ENCODE measurements around the gene GPR153. TPM values are rescaled to one million over a fixed set of nuclear protein-coding genes. Genes with fewer than 3 reads are reported as not detected.
A peak's percentile ranks its signal among the peaks of the same experiment; 100 is the strongest.
"Not testable (repeated sequence)": the region's sequence is repeated elsewhere in the genome, so short reads cannot be mapped to it uniquely, and the experiment has no call there.

GPR153 gene
- polyA plus RNA-seq = 1 to 10 TPM; 2.7 to 3.9 TPM

GRCh38 chr1:6260961-6261614 is at the start of gene GPR153:
GPR153 (minus strand) TSS chr1:6261098; CDS start chr1:6254905, 6,193 bp downstream.
- H3K9me3 ChIP-seq (ENCODE audit: control insufficient read depth in 2 of 2, insufficient read depth in 1 of 2, low read depth in 1 of 2, low read length in 1 of 2) = no peaks in the 10 kb centered on the region
- H3K4me1 ChIP-seq (ENCODE audit: control insufficient read depth in 2 of 2, insufficient read depth in 2 of 2, low read length in 1 of 2) = peaks cover 0 to 11% of the 10 kb centered on the region in 2 donors
- H3K27ac ChIP-seq (ENCODE audit: low read depth in 2 of 2, low read length in 1 of 2) = peak within 1 kb of the TSS; percentile 28 to 54
- H3K27me3 ChIP-seq (ENCODE audit: control insufficient read depth in 1 of 2, insufficient read depth in 2 of 2, low read length in 2 of 2) = no peaks in the 10 kb centered on the region
- H3K4me3 ChIP-seq (ENCODE audit: low read depth in 1 of 2, low read length in 2 of 2) = peak within 1 kb of the TSS; percentile 54 to 55
- 1 to 2% methylated on average over 49 to 78 of the region's 78 CpGs for WGBS, 2 donors
- H3K36me3 ChIP-seq (ENCODE audit: control insufficient read depth in 2 of 2, insufficient read depth in 2 of 2, low read length in 1 of 2) = peaks cover 0 to 2% of the 10 kb centered on the region in 2 donors

- Histone ChIP-seq H3K27ac (ENCODE audit: low read depth in 2 of 2, low read length in 1 of 2) (no peak overlapping the region), H3K4me3 (ENCODE audit: low read depth in 1 of 2, low read length in 2 of 2) (no peak overlapping the region), H3K27me3 (ENCODE audit: control insufficient read depth in 1 of 2, insufficient read depth in 2 of 2, low read length in 2 of 2) (no peaks in the 10 kb centered on the region), H3K9me3 (ENCODE audit: control insufficient read depth in 2 of 2, insufficient read depth in 1 of 2, low read depth in 1 of 2, low read length in 1 of 2) (no peaks in the 10 kb centered on the region), H3K36me3 (ENCODE audit: control insufficient read depth in 2 of 2, insufficient read depth in 2 of 2, low read length in 1 of 2) (peaks cover 0 to 7% of the 10 kb centered on the region in 2 donors), H3K4me1 (ENCODE audit: control insufficient read depth in 2 of 2, insufficient read depth in 2 of 2, low read length in 1 of 2) (no peaks in the 10 kb centered on the region)
- 92 to 93% methylated on average over 9 of the region's 9 CpGs for WGBS, 2 donors
Measured at GRCh38 chr1:6310116-6310848, 49.4 kb upstream of the GPR153 start.

GRCh38 chr1:6309564-6309963 is 48.7 kb upstream of the GPR153 start:
- Histone ChIP-seq H3K27ac (ENCODE audit: low read depth in 2 of 2, low read length in 1 of 2) (no peak overlapping the region), H3K36me3 (ENCODE audit: control insufficient read depth in 2 of 2, insufficient read depth in 2 of 2, low read length in 1 of 2) (peaks cover 0 to 5% of the 10 kb centered on the region in 2 donors), H3K4me1 (ENCODE audit: control insufficient read depth in 2 of 2, insufficient read depth in 2 of 2, low read length in 1 of 2) (no peaks in the 10 kb centered on the region), H3K4me3 (ENCODE audit: low read depth in 1 of 2, low read length in 2 of 2) (no peak overlapping the region), H3K9me3 (ENCODE audit: control insufficient read depth in 2 of 2, insufficient read depth in 1 of 2, low read depth in 1 of 2, low read length in 1 of 2) (no peaks in the 10 kb centered on the region), H3K27me3 (ENCODE audit: control insufficient read depth in 1 of 2, insufficient read depth in 2 of 2, low read length in 2 of 2) (no peaks in the 10 kb centered on the region)
- 88 to 92% methylated on average over 7 of the region's 7 CpGs for WGBS, 2 donors

- Histone ChIP-seq H3K4me1 (ENCODE audit: control insufficient read depth in 2 of 2, insufficient read depth in 2 of 2, low read length in 1 of 2) (no peaks in the 10 kb centered on the region), H3K27me3 (ENCODE audit: control insufficient read depth in 1 of 2, insufficient read depth in 2 of 2, low read length in 2 of 2) (no peaks in the 10 kb centered on the region), H3K9me3 (ENCODE audit: control insufficient read depth in 2 of 2, insufficient read depth in 1 of 2, low read depth in 1 of 2, low read length in 1 of 2) (no peaks in the 10 kb centered on the region), H3K4me3 (ENCODE audit: low read depth in 1 of 2, low read length in 2 of 2) (no peak overlapping the region), H3K27ac (ENCODE audit: low read depth in 2 of 2, low read length in 1 of 2) (no peak overlapping the region), H3K36me3 (ENCODE audit: control insufficient read depth in 2 of 2, insufficient read depth in 2 of 2, low read length in 1 of 2) (peaks cover 0 to 3% of the 10 kb centered on the region in 2 donors)
- WGBS, 2 donors = 94 to 97% methylated on average over 13 of the region's 13 CpGs
Measured at GRCh38 chr1:6308449-6308848, 47.6 kb upstream of the GPR153 start.

GRCh38 chr1:6307682-6308081 is 46.8 kb upstream of the GPR153 start:
- WGBS, 2 donors = 92 to 93% methylated on average over 7 of the region's 7 CpGs
- not testable (repeated sequence) for H3K4me1 ChIP-seq (ENCODE audit: control insufficient read depth in 2 of 2, insufficient read depth in 2 of 2, low read length in 1 of 2); H3K27ac ChIP-seq (ENCODE audit: low read depth in 2 of 2, low read length in 1 of 2); H3K9me3 ChIP-seq (ENCODE audit: control insufficient read depth in 2 of 2, insufficient read depth in 1 of 2, low read depth in 1 of 2, low read length in 1 of 2); H3K27me3 ChIP-seq (ENCODE audit: control insufficient read depth in 1 of 2, insufficient read depth in 2 of 2, low read length in 2 of 2); H3K36me3 ChIP-seq (ENCODE audit: control insufficient read depth in 2 of 2, insufficient read depth in 2 of 2, low read length in 1 of 2); H3K4me3 ChIP-seq (ENCODE audit: low read depth in 1 of 2, low read length in 2 of 2)

GRCh38 chr1:6307099-6307498 is 46.2 kb upstream of the GPR153 start:
- Histone ChIP-seq H3K27ac (ENCODE audit: low read depth in 2 of 2, low read length in 1 of 2) (no peak overlapping the region), H3K4me1 (ENCODE audit: control insufficient read depth in 2 of 2, insufficient read depth in 2 of 2, low read length in 1 of 2) (no peaks in the 10 kb centered on the region), H3K36me3 (ENCODE audit: control insufficient read depth in 2 of 2, insufficient read depth in 2 of 2, low read length in 1 of 2) (peaks cover 0 to 3% of the 10 kb centered on the region in 2 donors), H3K27me3 (ENCODE audit: control insufficient read depth in 1 of 2, insufficient read depth in 2 of 2, low read length in 2 of 2) (no peaks in the 10 kb centered on the region), H3K4me3 (ENCODE audit: low read depth in 1 of 2, low read length in 2 of 2) (no peak overlapping the region), H3K9me3 (ENCODE audit: control insufficient read depth in 2 of 2, insufficient read depth in 1 of 2, low read depth in 1 of 2, low read length in 1 of 2) (no peaks in the 10 kb centered on the region)
- WGBS, 2 donors = 96% methylated on average over 15 of the region's 15 CpGs

GRCh38 chr1:6303397-6304012 is 42.6 kb upstream of the GPR153 start:
- 89 to 91% methylated on average over 15 of the region's 15 CpGs for WGBS, 2 donors
- Histone ChIP-seq H3K9me3 (ENCODE audit: control insufficient read depth in 2 of 2, insufficient read depth in 1 of 2, low read depth in 1 of 2, low read length in 1 of 2) (no peaks in the 10 kb centered on the region), H3K4me3 (ENCODE audit: low read depth in 1 of 2, low read length in 2 of 2) (no peak overlapping the region)

GRCh38 chr1:6302568-6302967 is 41.7 kb upstream of the GPR153 start:
- H3K27ac ChIP-seq (ENCODE audit: low read depth in 2 of 2, low read length in 1 of 2) = no peak overlapping the region
- no peak overlapping the region for H3K4me3 ChIP-seq (ENCODE audit: low read depth in 1 of 2, low read length in 2 of 2)
- WGBS, 2 donors = 68 to 82% methylated on average over 7 of the region's 7 CpGs
- no peaks in the 10 kb centered on the region for H3K9me3 ChIP-seq (ENCODE audit: control insufficient read depth in 2 of 2, insufficient read depth in 1 of 2, low read depth in 1 of 2, low read length in 1 of 2)
- peaks cover 0 to 3% of the 10 kb centered on the region in 2 donors for H3K36me3 ChIP-seq (ENCODE audit: control insufficient read depth in 2 of 2, insufficient read depth in 2 of 2, low read length in 1 of 2)
- peaks cover 0 to 9% of the 10 kb centered on the region in 2 donors for H3K4me1 ChIP-seq (ENCODE audit: control insufficient read depth in 2 of 2, insufficient read depth in 2 of 2, low read length in 1 of 2)
- no peaks in the 10 kb centered on the region for H3K27me3 ChIP-seq (ENCODE audit: control insufficient read depth in 1 of 2, insufficient read depth in 2 of 2, low read length in 2 of 2)

More at GRCh38 chr1:6303397-6304012, 42.6 kb upstream of the GPR153 start:
- Histone ChIP-seq H3K4me1 (ENCODE audit: control insufficient read depth in 2 of 2, insufficient read depth in 2 of 2, low read length in 1 of 2) (peaks cover 0 to 9% of the 10 kb centered on the region in 2 donors), H3K27me3 (ENCODE audit: control insufficient read depth in 1 of 2, insufficient read depth in 2 of 2, low read length in 2 of 2) (no peaks in the 10 kb centered on the region), H3K36me3 (ENCODE audit: control insufficient read depth in 2 of 2, insufficient read depth in 2 of 2, low read length in 1 of 2) (peaks cover 0 to 3% of the 10 kb centered on the region in 2 donors), H3K27ac (ENCODE audit: low read depth in 2 of 2, low read length in 1 of 2) (no peak overlapping the region)

- Histone ChIP-seq H3K36me3 (ENCODE audit: control insufficient read depth in 2 of 2, insufficient read depth in 2 of 2, low read length in 1 of 2) (no peaks in the 10 kb centered on the region), H3K4me3 (ENCODE audit: low read depth in 1 of 2, low read length in 2 of 2) (no peak overlapping the region), H3K9me3 (ENCODE audit: control insufficient read depth in 2 of 2, insufficient read depth in 1 of 2, low read depth in 1 of 2, low read length in 1 of 2) (no peaks in the 10 kb centered on the region), H3K27ac (ENCODE audit: low read depth in 2 of 2, low read length in 1 of 2) (peak overlapping the region in 1 of 2 donors; percentile 75), H3K27me3 (ENCODE audit: control insufficient read depth in 1 of 2, insufficient read depth in 2 of 2, low read length in 2 of 2) (no peaks in the 10 kb centered on the region), H3K4me1 (ENCODE audit: control insufficient read depth in 2 of 2, insufficient read depth in 2 of 2, low read length in 1 of 2) (peaks cover 0 to 9% of the 10 kb centered on the region in 2 donors)
- 64 to 78% methylated on average over 8 of the region's 8 CpGs for WGBS, 2 donors
Measured at GRCh38 chr1:6301526-6301925, 40.6 kb upstream of the GPR153 start.
